22Rv1 (cell line): ENCODE measurements around the gene NUP85.

Experiments
- ZFX ChIP-seq: fragments of 450-650 bp; IDR thresholded peaks from 2 replicates; pipeline ENCODE4 v1.6.1; 2017; ENCODE audit warnings: antibody characterized with exemption, borderline replicate concordance
- TF ChIP-seq, protein P1 (sequence below): fragments of 450-650 bp; IDR thresholded peaks from 2 replicates; pipeline ENCODE4 v1.5.1; 2017; ENCODE audit warnings: mild to moderate bottlenecking

DNA sequence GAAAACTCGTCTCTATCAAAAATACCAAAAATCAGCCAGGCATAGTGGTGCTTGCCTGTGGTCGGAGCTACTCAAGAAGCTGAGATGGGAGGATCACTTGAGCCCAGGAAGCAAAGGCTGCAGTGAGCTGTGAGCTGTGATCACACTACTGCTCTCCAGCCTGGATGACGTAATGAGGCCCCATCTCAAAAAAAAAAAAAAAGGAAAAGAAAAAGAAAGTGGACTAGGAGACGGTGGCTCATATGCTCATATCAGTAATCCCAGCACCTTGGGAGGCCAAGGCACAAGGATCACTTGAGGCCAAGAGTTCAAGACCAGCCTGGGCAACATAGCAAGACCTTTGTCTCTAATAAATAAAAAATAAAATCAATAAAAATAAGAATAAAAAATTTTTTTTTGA is 13.9 kb upstream of the NUP85 start:
- TF ChIP-seq, protein P1, sequence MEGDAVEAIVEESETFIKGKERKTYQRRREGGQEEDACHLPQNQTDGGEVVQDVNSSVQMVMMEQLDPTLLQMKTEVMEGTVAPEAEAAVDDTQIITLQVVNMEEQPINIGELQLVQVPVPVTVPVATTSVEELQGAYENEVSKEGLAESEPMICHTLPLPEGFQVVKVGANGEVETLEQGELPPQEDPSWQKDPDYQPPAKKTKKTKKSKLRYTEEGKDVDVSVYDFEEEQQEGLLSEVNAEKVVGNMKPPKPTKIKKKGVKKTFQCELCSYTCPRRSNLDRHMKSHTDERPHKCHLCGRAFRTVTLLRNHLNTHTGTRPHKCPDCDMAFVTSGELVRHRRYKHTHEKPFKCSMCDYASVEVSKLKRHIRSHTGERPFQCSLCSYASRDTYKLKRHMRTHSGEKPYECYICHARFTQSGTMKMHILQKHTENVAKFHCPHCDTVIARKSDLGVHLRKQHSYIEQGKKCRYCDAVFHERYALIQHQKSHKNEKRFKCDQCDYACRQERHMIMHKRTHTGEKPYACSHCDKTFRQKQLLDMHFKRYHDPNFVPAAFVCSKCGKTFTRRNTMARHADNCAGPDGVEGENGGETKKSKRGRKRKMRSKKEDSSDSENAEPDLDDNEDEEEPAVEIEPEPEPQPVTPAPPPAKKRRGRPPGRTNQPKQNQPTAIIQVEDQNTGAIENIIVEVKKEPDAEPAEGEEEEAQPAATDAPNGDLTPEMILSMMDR = no peak
- no peak for TF ChIP-seq ZFX
